NCI-H748 treated with DMSO at 0.1 percent for 48 hours (cell line): ENCODE measurements around the gene AFF1.

ENCODE experiments used
- DNase-seq: peaks from one replicate; lab custom pipeline; 2025; lab: John Stamatoyannopoulos, UW

The AFF1 gene

GRCh38 chr4:87152310-87153041 is 217.7 kb downstream of the AFF1 start:
- no peak for DNase-seq

DNA sequence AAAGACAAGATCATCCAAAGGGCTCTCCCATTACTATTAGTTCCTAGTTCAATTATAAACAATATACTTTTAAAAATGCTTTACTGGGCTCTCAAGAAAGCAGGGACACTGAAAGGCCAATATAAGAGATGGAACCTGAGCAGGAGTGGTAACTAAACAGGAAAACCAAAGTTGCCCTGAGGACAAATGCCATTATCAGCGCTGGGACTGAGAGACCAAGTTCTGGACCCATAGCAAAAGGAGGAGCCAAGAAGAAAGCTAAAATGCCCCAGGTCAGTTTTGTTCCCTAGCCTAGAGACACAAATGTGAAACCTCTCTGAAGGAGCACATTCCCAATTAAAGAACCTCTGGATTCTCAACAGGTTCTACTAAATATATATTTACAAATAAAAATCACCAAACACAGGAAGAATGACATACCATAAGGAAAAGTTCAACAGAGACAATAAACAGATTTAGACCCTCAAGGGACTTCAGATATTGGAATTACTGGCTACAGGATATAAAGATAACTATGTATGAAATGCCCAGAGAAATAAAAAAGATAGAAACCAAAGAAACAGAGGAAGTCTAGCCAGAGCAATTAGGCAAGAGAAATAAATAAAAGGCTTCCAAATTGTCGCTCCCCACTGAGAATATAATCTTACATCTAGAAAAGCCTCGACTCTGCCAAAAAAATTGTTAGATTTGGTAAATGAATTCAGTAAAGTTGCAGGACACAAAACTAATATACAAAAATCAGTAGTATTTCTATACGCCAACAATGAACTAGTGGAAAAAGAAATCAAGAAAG is 218.5 kb downstream of the AFF1 start:
- DNase-seq: no peak

GRCh38 chr4:87165892-87166291 is 231.1 kb downstream of the AFF1 start:
- no peak for DNase-seq

GRCh38 chr4:87166296-87166854 is 231.6 kb downstream of the AFF1 start:
- no peak for DNase-seq

DNA sequence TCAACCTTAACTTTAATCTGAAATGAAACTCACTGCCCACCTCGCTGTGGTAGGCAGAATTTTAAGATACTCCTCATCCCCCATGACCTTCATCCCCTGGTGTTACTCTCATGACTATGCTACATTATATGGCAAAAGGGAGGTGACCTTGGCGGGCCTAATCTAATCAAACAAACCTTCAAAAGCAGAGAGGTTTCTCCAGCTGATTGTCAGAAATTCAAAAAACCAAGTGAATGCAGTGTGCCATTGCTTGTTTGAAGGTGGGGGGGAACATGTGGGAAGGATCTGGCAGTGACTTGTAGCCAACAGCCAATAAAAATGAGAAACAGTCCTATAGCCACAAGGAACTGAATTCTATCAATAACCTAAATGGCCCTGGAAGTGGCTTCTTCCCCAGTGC is 237.1 kb downstream of the AFF1 start:
- no peak for DNase-seq

- DNase-seq: no peak
These were observed 239.9 kb downstream of the AFF1 start for GRCh38 chr4:87174672-87175071.

DNA sequence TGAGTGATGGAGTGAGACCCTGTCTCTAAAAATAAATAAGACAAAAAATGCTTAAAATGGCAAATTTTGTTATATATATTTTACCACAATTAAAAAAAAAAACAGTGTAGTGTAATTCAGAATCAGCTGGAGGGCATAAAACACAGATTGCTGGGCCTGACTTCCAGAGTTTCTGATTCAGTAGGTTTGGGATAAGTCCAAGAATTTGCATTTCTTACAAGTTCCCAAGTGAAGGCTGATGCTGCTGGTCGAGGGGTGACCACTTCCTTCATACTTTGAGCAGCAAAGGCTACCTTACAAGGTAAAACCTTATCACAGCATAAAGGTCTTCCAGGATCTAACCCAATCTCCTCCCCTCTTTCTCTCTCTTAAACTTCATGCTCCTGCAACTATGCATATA is 244.9 kb downstream of the AFF1 start:
- DNase-seq: no peak

DNA sequence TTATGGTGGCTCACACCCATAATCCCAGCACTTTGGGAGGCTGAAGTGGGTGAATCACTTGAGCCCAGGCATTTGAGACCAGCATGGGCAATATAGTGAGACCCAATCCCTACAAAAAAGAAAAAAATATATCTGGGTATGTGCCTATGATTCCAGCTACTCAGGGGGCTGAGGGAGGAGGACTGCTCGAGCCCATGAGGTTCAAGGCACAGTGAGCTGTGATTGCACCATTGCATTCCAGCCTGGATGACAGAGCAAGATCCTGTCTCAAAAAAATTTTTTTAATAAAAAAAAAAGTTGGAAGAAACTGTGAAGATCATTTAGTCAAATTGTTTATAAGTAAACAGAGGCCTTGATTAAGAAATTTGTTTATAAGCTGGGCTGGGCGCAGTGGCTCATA is 246.0 kb downstream of the AFF1 start:
- no peak for DNase-seq

- DNase-seq: no peak
These were observed 250.5 kb downstream of the AFF1 start for GRCh38 chr4:87185146-87185870.

DNA sequence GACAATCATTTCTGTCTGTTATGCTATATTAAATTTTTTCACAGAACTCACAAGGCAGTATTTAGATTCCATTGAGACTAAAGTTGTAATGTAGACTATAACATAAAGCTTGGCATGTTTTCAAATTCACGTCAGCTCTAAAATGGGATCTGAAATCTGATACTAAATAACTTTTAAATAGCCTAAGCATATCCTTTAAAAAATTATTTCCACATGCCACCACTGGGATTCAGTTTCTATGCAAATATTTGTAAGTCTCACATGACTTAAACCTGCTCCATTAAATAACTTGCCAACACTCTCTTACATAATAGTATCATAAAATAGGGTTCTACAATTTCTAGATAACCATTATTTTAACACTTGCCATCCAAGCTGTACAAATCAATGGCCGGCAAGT is 253.2 kb downstream of the AFF1 start:
- DNase-seq: no peak

DNA sequence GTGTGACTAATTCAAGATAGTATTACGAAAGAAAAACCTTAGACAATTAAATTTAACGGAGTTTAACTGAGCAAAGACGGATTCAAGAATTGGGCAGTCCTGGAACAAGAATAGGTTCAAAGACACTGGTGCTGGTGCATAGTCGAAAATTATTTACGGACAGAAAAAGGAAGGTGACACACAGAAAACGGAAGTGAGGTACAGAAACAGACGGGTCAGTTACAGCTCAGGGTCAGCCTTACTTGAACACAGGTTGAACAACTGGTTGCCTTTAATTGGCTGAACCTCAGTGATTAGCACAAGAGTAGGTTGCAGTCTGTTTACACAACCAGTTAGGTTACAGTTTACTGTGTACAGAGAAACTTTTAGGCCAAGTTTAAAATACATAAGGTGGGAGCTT is 254.1 kb downstream of the AFF1 start:
- DNase-seq: no peak
